Measurements from ENCODE around the gene USP32. TPM values are rescaled to one million over a fixed set of nuclear protein-coding genes. Genes with fewer than 3 reads are reported as not detected.
A peak's percentile ranks its signal among the peaks of the same experiment; 100 is the strongest.
"Not testable (repeated sequence)": the region's sequence is repeated elsewhere in the genome, so short reads cannot be mapped to it uniquely, and the experiment has no call there.

USP32 gene
- total RNA-seq, 1 experiment from 2014 or later, result 62.9 TPM

GRCh38 chr17:60231234-60231633, 160.7 kb downstream of the USP32 start:
- H3K27me3 Mint-ChIP-seq (ENCODE audit: insufficient read depth, unreplicated experiment), result no peaks in the 10 kb centered on the region
- H3K4me1 Mint-ChIP-seq (ENCODE audit: insufficient read depth, unreplicated experiment), result peaks cover 6% of the 10 kb centered on the region
- peak; percentile 47 for TF ChIP-seq CTCF (IDR thresholded peaks at IDR 0.05; ENCODE audit: unreplicated experiment)
- DNase-seq (ENCODE audit: unreplicated experiment), result peak; percentile 43
- ChIA-PET CTCF (interaction anchor here (0.5 to 2.0 kb wide), 26 partner anchors 9 to 1608 kb away, joined by 3 to 14 read pairs (median 3); no protein-coding TSS in a partner anchor), POLR2A (interaction anchor here (1.0 to 1.6 kb wide), 4 partner anchors 88 to 210 kb away, joined by 3 to 5 read pairs (median 5); partner anchors contain the start of gene USP32)
- H3K36me3 Mint-ChIP-seq (ENCODE audit: insufficient read depth, unreplicated experiment), result peaks cover 32% of the 10 kb centered on the region
- no TSS peak for BruUV-seq (replicated peaks)
- H3K4me3 Mint-ChIP-seq (ENCODE audit: unreplicated experiment), result no peak overlapping the region
- H3K27ac Mint-ChIP-seq (ENCODE audit: low read depth, unreplicated experiment), result no peak overlapping the region
- intact Hi-C loops (cut with micrococcal nuclease), result loop anchor here (1.0 to 10.0 kb wide), 3 partner anchors 86 to 205 kb away; partner anchors contain the start of genes CA4 and USP32
- no peaks in the 10 kb centered on the region for H3K9me3 Mint-ChIP-seq (ENCODE audit: unreplicated experiment)

- H3K9me3 Mint-ChIP-seq (ENCODE audit: unreplicated experiment), result no peaks in the 10 kb centered on the region
- TF ChIP-seq CTCF (IDR thresholded peaks at IDR 0.05; ENCODE audit: unreplicated experiment), result no peak
- intact Hi-C loops (cut with micrococcal nuclease), result loop anchor here (5.0 to 10.0 kb wide), 2 partner anchors 86 to 162 kb away; partner anchors contain the start of genes CA4 and USP32
- no TSS peak for BruUV-seq (replicated peaks)
- DNase-seq (ENCODE audit: unreplicated experiment), result no peak
- H3K27me3 Mint-ChIP-seq (ENCODE audit: insufficient read depth, unreplicated experiment), result no peaks in the 10 kb centered on the region
- POLR2A ChIA-PET, result interaction anchor here (1.0 to 1.6 kb wide), 3 partner anchors 14 to 211 kb away, joined by 4 to 5 read pairs (median 5); no protein-coding TSS in a partner anchor
- H3K4me1 Mint-ChIP-seq (ENCODE audit: insufficient read depth, unreplicated experiment), result peaks cover 6% of the 10 kb centered on the region
- no peak overlapping the region for H3K27ac Mint-ChIP-seq (ENCODE audit: low read depth, unreplicated experiment)
- H3K36me3 Mint-ChIP-seq (ENCODE audit: insufficient read depth, unreplicated experiment), result peaks cover 30% of the 10 kb centered on the region
- CTCF ChIA-PET, result interaction anchor here (0.6 to 1.7 kb wide), 10 partner anchors 9 to 1609 kb away, joined by 3 to 6 read pairs (median 4); no protein-coding TSS in a partner anchor
- no peak overlapping the region for H3K4me3 Mint-ChIP-seq (ENCODE audit: unreplicated experiment)
These were observed 161.6 kb downstream of the USP32 start for GRCh38 chr17:60230358-60230757.

DNA sequence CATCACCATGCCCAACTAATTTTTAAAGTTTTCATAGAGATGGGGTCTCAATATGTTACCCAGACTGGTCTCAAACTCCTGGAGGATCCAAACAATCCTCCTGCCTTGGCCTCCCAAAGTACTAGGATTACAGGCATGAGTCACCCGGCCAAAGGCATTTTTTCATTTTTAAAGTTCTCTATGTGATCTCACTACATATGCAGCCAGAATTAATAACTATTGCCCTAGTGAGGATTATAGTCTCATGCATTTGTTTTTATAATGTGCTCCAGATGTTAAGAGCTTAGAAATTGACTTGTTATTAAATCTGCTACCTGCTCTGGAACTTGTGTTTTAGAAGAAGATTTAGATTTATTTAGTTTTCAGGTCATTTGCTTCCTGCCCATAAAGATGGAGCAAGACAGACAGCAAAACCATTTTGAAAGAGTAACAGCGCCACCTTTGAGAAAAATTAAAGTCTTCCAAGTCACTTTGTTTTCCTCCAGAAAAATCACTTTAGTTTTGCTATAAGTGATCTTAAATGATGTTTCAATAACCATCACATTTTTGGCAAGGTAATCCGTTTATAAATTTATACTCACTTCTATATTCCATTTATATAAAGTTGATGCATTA, 162.6 kb downstream of the USP32 start:
- peak; percentile 16 for DNase-seq (ENCODE audit: unreplicated experiment)

DNA sequence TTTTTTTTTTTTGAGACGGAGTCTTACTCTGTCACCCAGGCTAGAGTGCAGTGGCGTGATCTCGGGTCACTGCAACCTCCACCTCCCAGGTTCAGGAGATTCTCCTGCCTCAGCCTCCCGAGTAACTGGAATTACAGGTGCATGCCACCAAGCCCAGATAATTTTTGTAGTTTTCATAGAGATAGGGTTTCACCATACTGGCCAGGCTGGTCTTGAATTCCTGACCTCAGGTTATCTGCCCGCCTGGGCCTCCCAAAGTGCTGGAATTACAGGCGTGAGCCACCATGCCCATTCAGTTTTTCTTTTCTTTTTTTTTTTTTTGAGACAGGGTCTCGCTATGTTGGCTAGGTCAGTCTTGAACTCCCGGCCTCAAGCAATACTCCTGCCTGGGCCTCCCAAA, 164.7 kb downstream of the USP32 start:
- H3K4me3 Mint-ChIP-seq (ENCODE audit: unreplicated experiment); H3K9me3 Mint-ChIP-seq (ENCODE audit: unreplicated experiment); H3K27ac Mint-ChIP-seq (ENCODE audit: low read depth, unreplicated experiment); BruUV-seq (replicated peaks); H3K4me1 Mint-ChIP-seq (ENCODE audit: insufficient read depth, unreplicated experiment); DNase-seq (ENCODE audit: unreplicated experiment); intact Hi-C loops (cut with micrococcal nuclease); H3K27me3 Mint-ChIP-seq (ENCODE audit: insufficient read depth, unreplicated experiment); POLR2A ChIA-PET: not testable (repeated sequence)
- peaks cover 34% of the 10 kb centered on the region for H3K36me3 Mint-ChIP-seq (ENCODE audit: insufficient read depth, unreplicated experiment)
- CTCF ChIA-PET, result interaction anchor here (0.7 kb wide), 2 partner anchors 212 to 353 kb away, joined by 3 to 4 read pairs; no protein-coding TSS in a partner anchor

More for the DNA sequence above, 162.6 kb downstream of the USP32 start:
- Mint-ChIP-seq H3K9me3 (ENCODE audit: unreplicated experiment) (no peaks in the 10 kb centered on the region), H3K27ac (ENCODE audit: low read depth, unreplicated experiment) (no peak overlapping the region), H3K4me1 (ENCODE audit: insufficient read depth, unreplicated experiment) (peaks cover 6% of the 10 kb centered on the region), H3K27me3 (ENCODE audit: insufficient read depth, unreplicated experiment) (no peaks in the 10 kb centered on the region), H3K36me3 (ENCODE audit: insufficient read depth, unreplicated experiment) (peaks cover 30% of the 10 kb centered on the region), H3K4me3 (ENCODE audit: unreplicated experiment) (no peak overlapping the region)
- intact Hi-C loops (cut with micrococcal nuclease), result no loop called here
- TF ChIP-seq CTCF (IDR thresholded peaks at IDR 0.05; ENCODE audit: unreplicated experiment), result no peak
- POLR2A ChIA-PET, result no interaction called here
- no TSS peak for BruUV-seq (replicated peaks)
- CTCF ChIA-PET, result interaction anchor here (0.6 kb wide), 1 partner anchor 41 kb away, joined by 3 read pairs; no protein-coding TSS in a partner anchor
